H1 (cell line): ENCODE results near the gene ACVR1. TPM values are rescaled to one million over a fixed set of nuclear protein-coding genes. Genes with fewer than 3 reads are reported as not detected.

Experiments used
- CTCF ChIA-PET: fragments of 300-600 bp; sonication (Branson Sonifier 250); formaldehyde crosslinking; loops from one replicate; lab custom pipeline; 2021; ENCODE audit not compliant: partially characterized antibody; lab: Charles Lee
- POLR2A ChIA-PET: fragments of 300-600 bp; sonication (Branson Sonifier 250); formaldehyde crosslinking; loops from one replicate; lab custom pipeline; 2021; ENCODE audit warnings: inconsistent platforms; ENCODE audit not compliant: partially characterized antibody; lab: Charles Lee
- DNase-seq, 2 experiments: peaks; one replicate each; pipeline versions ENCODE4 v3.0.0 to v3.0.0-alpha.2; 2010 to 2022; ENCODE audit warnings: low spot score in 2 of 2, low read depth in 1 of 2, mixed read lengths in 1 of 2
- FAIRE-seq: peaks from 2 replicates; lab custom pipeline; 2011; peaks lifted over from hg19 to GRCh38; lab: Jason Lieb, UNC
- H2AFZ ChIP-seq: 2 replicates; pipeline ENCODE4 v1.8.1; 2012; ENCODE audit warnings: low read length, inconsistent platforms
- H2AK5ac ChIP-seq: 2 replicates; pipeline ENCODE4 v1.6.1; 2013; ENCODE audit warnings: low read depth, low read length
- H2BK120ac ChIP-seq: replicated peaks from 2 replicates; pipeline ENCODE3; 2013; ENCODE audit warnings: low read depth, low read length, inconsistent platforms
- H2BK12ac ChIP-seq: 2 replicates; pipeline ENCODE4 v1.6.1; 2013; ENCODE audit warnings: low read depth, low read length
- H2BK15ac ChIP-seq: 2 replicates; pipeline ENCODE4 v1.6.1; 2013; ENCODE audit warnings: low read length
- H2BK20ac ChIP-seq: 2 replicates; pipeline ENCODE4 v1.6.1; 2013; ENCODE audit warnings: low read length
- H2BK5ac ChIP-seq: 2 replicates; pipeline ENCODE4 v1.6.1; 2013; ENCODE audit warnings: low read depth, low read length
- H3K14ac ChIP-seq: 2 replicates; pipeline ENCODE4 v1.6.1; 2013; ENCODE audit warnings: inconsistent platforms; ENCODE audit not compliant: insufficient read length
- H3K18ac ChIP-seq: 2 replicates; pipeline ENCODE4 v1.6.1; 2013; ENCODE audit warnings: low read length; ENCODE audit errors: extremely low read depth
- H3K23ac ChIP-seq: 2 replicates; pipeline ENCODE4 v1.6.1; 2013; ENCODE audit warnings: inconsistent platforms; ENCODE audit not compliant: insufficient read length
- H3K23me2 ChIP-seq: 2 replicates; pipeline ENCODE4 v1.6.1; 2013; ENCODE audit warnings: low read depth, low read length
- H3K27ac ChIP-seq: 2 replicates; pipeline ENCODE4 v1.6.1; 2011; ENCODE audit warnings: low read depth, low read length, inconsistent platforms
- H3K27me3 ChIP-seq, 4 experiments: replicated peaks in 1 of 4; 1 replicate in 1 of 4; 2 replicates in 3 of 4; pipeline versions ENCODE4 v1.6.1 to v1.8.1; 2011 to 2013; ENCODE audit warnings: low read length in 3 of 4, mild to moderate bottlenecking in 3 of 4, inconsistent platforms in 2 of 4, mixed read lengths in 2 of 4, moderate library complexity in 1 of 4; ENCODE audit not compliant: control insufficient read depth in 3 of 4, insufficient read depth in 3 of 4; ENCODE audit errors: extremely low read depth in 1 of 4
- H3K36me3 ChIP-seq, 4 experiments: 2 replicates each; pipeline versions ENCODE4 v1.6.1 to v1.8.1; 2011 to 2013; ENCODE audit warnings: mild to moderate bottlenecking in 4 of 4, low read length in 3 of 4, moderate library complexity in 2 of 4, control low read depth in 1 of 4, inconsistent platforms in 1 of 4; ENCODE audit not compliant: insufficient read depth in 4 of 4, control insufficient read depth in 2 of 4
- H3K4ac ChIP-seq: replicated peaks from 2 replicates; pipeline ENCODE3; 2013; ENCODE audit warnings: low read length, low read depth, mixed read lengths, inconsistent platforms; ENCODE audit not compliant: insufficient read length
- H3K4me1 ChIP-seq, 4 experiments: replicated peaks in 1 of 4; 1 replicate in 1 of 4; 2 replicates in 3 of 4; pipeline versions ENCODE4 v1.6.1 to v1.8.1; 2011 to 2013; ENCODE audit warnings: low read length in 3 of 4, inconsistent platforms in 2 of 4, mixed read lengths in 1 of 4; ENCODE audit not compliant: insufficient read depth in 4 of 4, control insufficient read depth in 3 of 4
- H3K4me2 ChIP-seq, 2 experiments: 2 replicates each; pipeline versions ENCODE4 v1.6.1 to v1.8.1; 2011 to 2013; ENCODE audit warnings: low read depth in 2 of 2, low read length in 2 of 2, control low read depth in 1 of 2, inconsistent platforms in 1 of 2, mild to moderate bottlenecking in 1 of 2; ENCODE audit not compliant: insufficient read depth in 1 of 2
- H3K4me3 ChIP-seq, 4 experiments: fragments of 200-600, 300-600 bp in 1 of 4; sonication (generic), shearing (Covaris generic), sonication (Bioruptor Twin) in 1 of 4; 2 replicates each; pipeline versions ENCODE4 v1.5.1 to v1.8.1; 2011 to 2016; ENCODE audit warnings: low read length in 4 of 4, low read depth in 3 of 4, control low read depth in 2 of 4, inconsistent platforms in 2 of 4, mild to moderate bottlenecking in 2 of 4, mixed read lengths in 1 of 4, moderate library complexity in 1 of 4; ENCODE audit not compliant: insufficient read depth in 2 of 4; ENCODE audit errors: extremely low read depth in 1 of 4
- H3K56ac ChIP-seq: replicated peaks from 2 replicates; pipeline ENCODE3; 2013; ENCODE audit warnings: low read depth, mild to moderate bottlenecking, mixed read lengths, low read length, inconsistent platforms; ENCODE audit not compliant: insufficient read length
- H3K79me1 ChIP-seq: 2 replicates; pipeline ENCODE4 v1.6.1; 2013; ENCODE audit warnings: low read depth, low read length, control low read depth
- H3K79me2 ChIP-seq, 2 experiments: 2 replicates each; pipeline versions ENCODE4 v1.6.1 to v1.8.1; 2012 to 2013; ENCODE audit warnings: low read length in 2 of 2, mild to moderate bottlenecking in 2 of 2, inconsistent platforms in 1 of 2; ENCODE audit not compliant: insufficient read depth in 2 of 2, control insufficient read depth in 1 of 2
- H3K9ac ChIP-seq, 4 experiments: replicated peaks in 1 of 4; 1 replicate in 1 of 4; 2 replicates in 3 of 4; pipeline versions ENCODE4 v1.6.1 to v1.8.1; 2011 to 2013; ENCODE audit warnings: low read depth in 3 of 4, low read length in 3 of 4, control low read depth in 2 of 4, mild to moderate bottlenecking in 2 of 4, moderate library complexity in 2 of 4, inconsistent platforms in 1 of 4; ENCODE audit errors: extremely low read depth in 1 of 4
- H3K9me3 ChIP-seq, 2 experiments: 2 replicates each; pipeline versions ENCODE4 v1.6.1 to v1.8.1; 2012 to 2013; ENCODE audit warnings: mild to moderate bottlenecking in 2 of 2, moderate library complexity in 2 of 2, control low read depth in 1 of 2, inconsistent platforms in 1 of 2, low read depth in 1 of 2, low read length in 1 of 2, mixed read lengths in 1 of 2; ENCODE audit not compliant: insufficient read depth in 2 of 2
- H4K20me1 ChIP-seq, 2 experiments: replicated peaks in 1 of 2; 2 replicates each; pipeline versions ENCODE3 to v1.8.1; 2011 to 2013; ENCODE audit warnings: inconsistent platforms in 2 of 2, low read length in 2 of 2, mild to moderate bottlenecking in 1 of 2; ENCODE audit not compliant: insufficient read depth in 2 of 2, control insufficient read depth in 1 of 2
- H4K5ac ChIP-seq: 2 replicates; pipeline ENCODE4 v1.6.1; 2013; ENCODE audit warnings: low read length, low read depth, mixed read lengths, inconsistent platforms; ENCODE audit not compliant: insufficient read length
- H4K8ac ChIP-seq: 2 replicates; pipeline ENCODE4 v1.8.0; 2013; ENCODE audit warnings: mild to moderate bottlenecking, moderate library complexity, low read length, inconsistent platforms; ENCODE audit not compliant: insufficient read depth; ENCODE audit errors: extremely low read depth
- H4K91ac ChIP-seq: replicated peaks from 2 replicates; pipeline ENCODE3; 2013; ENCODE audit warnings: low read length, mixed read lengths, inconsistent platforms; ENCODE audit not compliant: insufficient read length
- CBX5 ChIP-seq: fragments of 300-800, 300-1000 bp; sonication (generic); IDR thresholded peaks from 2 replicates; pipeline ENCODE4 v1.7.1; 2016; ENCODE audit warnings: antibody characterized with exemption, low read length, low read depth
- WGBS, 2 experiments: shearing (Covaris generic) in 1 of 2; methylation state at CpG; one replicate each; pipeline versions ENCODE4 v1.1.6 to v1.1.7; 2013 to 2015; ENCODE audit warnings: low lambda C conversion rate in 2 of 2, mixed read lengths in 2 of 2, inconsistent platforms in 1 of 2, low coverage in 1 of 2, missing lambda C conversion rate in 1 of 2; ENCODE audit not compliant: insufficient replicate concordance in 2 of 2, insufficient coverage in 1 of 2, insufficient read length in 1 of 2; ENCODE audit errors: extremely low coverage in 1 of 2, missing lambda C conversion rate in 1 of 2; 5-methylcytosine and 5-hydroxymethylcytosine counted together
- polyA plus RNA-seq, 7 experiments: library from polyadenylated mRNA; depleted of rRNA in 3 of 7; stranded (reverse) in 5 of 7; unstranded in 2 of 7; fragments of >200 nt in 5 of 7; fragments of 200-250 nt in 2 of 7; gene quantifications; 1 replicate in 5 of 7; 2 replicates in 1 of 7; 4 replicates in 1 of 7; pipeline versions ENCODE4 v1.2.1 to v1.2.3, GENCODE V29; 2011 to 2013; ENCODE audit warnings: missing spikeins in 2 of 7, mixed read lengths in 2 of 7
- total RNA-seq: library from RNA; stranded (reverse); fragmentation: NEBNext Ultra II Directional; extraction: Animal tissue kit (Norgen Biotek cat#: 25700); gene quantifications from 2 replicates; pipeline ENCODE4 v1.2.1, GENCODE V29; 2021

The ACVR1 gene
- total and polyA plus RNA-seq, 2 of the 8 experiments (the other 6 are each of a cell fraction or from before 2014, with no cell fraction given) = 8.5 to 17.7 TPM

GRCh38 chr2:157821519-157822131 is 54.5 kb downstream of the ACVR1 start:
- no peak overlapping the region for H2AFZ ChIP-seq
- TF ChIP-seq CBX5 = no peak
- H4K91ac ChIP-seq = no peak overlapping the region
- no peak overlapping the region for H4K5ac ChIP-seq
- DNase-seq (no peak), FAIRE-seq (no peak)
- no peaks in the 10 kb centered on the region for H3K27me3 ChIP-seq
- no peaks in the 10 kb centered on the region for H3K79me2 ChIP-seq
- no peak overlapping the region for H2BK120ac ChIP-seq
- H2BK12ac ChIP-seq = no peak overlapping the region
- ChIA-PET POLR2A (no interaction called here), CTCF (interaction anchor here (1.2 kb wide), 1 partner anchor 34 kb away, joined by 3 read pairs; no protein-coding TSS in a partner anchor)
- no peaks in the 10 kb centered on the region; the same call in 1 of the 2 replicates for H3K79me1 ChIP-seq
- H3K9ac ChIP-seq = no peak overlapping the region
- 100% methylated on average over 1 of the region's 1 CpG; no CpG with 5 or more reads in 1 of the 2 experiments for WGBS, 2 experiments
- H2BK15ac ChIP-seq = no peak overlapping the region
- H3K18ac ChIP-seq = no peak overlapping the region
- no peak overlapping the region for H2BK20ac ChIP-seq
- no peak overlapping the region for H3K23ac ChIP-seq
- no peaks in the 10 kb centered on the region for H3K36me3 ChIP-seq
- no peak overlapping the region for H3K14ac ChIP-seq
- H3K56ac ChIP-seq = no peak overlapping the region
- 0 out of 7 replicates have a peak, but pooled peaks cover 0 to 4% (median 0%) of the 10 kb centered on the region in 4 experiments for H3K4me1 ChIP-seq
- H2AK5ac ChIP-seq = no peak overlapping the region
- H3K4ac ChIP-seq = no peak overlapping the region
- no peak overlapping the region for H3K4me3 ChIP-seq
- no peak overlapping the region for H2BK5ac ChIP-seq
- H3K23me2 ChIP-seq = no peaks in the 10 kb centered on the region
- H3K4me2 ChIP-seq = no peak overlapping the region
- no peaks in the 10 kb centered on the region for H3K9me3 ChIP-seq
- no peak overlapping the region for H4K8ac ChIP-seq
- no peaks in the 10 kb centered on the region for H4K20me1 ChIP-seq
- H3K27ac ChIP-seq = no peak overlapping the region
